ENCODE data around the gene EPB41. TPM values are rescaled to one million over a fixed set of nuclear protein-coding genes. Genes with fewer than 3 reads are reported as not detected.

Gene EPB41
- total RNA-seq (100 to 1,000 TPM; 199 to 257 (median 241) TPM), total RNA-seq (156 to 840 (median 377) reads per million in 29 experiments)
- total RNA-seq (2013) = 247 TPM

GRCh38 chr1:28914228-28915030 is at the start of gene EPB41:
Gene EPB41, plus strand, starts transcription at chr1:28914569. Its CDS starts 72,869 bp downstream, at chr1:28987438.
- WGBS (ENCODE audit: insufficient coverage) = under 1% methylated on average over 79 of the region's 95 CpGs
- Mint-ChIP-seq H3K4me3 (peak within 1 kb of the TSS; percentile 96 to 100 (median 100)), H3K27ac (peak within 1 kb of the TSS; percentile 94 to 97), H3K36me3 (peaks cover 3% of the 10 kb centered on the region), H3K9me3 (no peaks in the 10 kb centered on the region), H3K27me3 (no peaks in the 10 kb centered on the region), H3K4me1 (peaks cover 40 to 48% (median 47%) of the 10 kb centered on the region in 3 donors)
- ChIA-PET POLR2A (interaction anchor here in 1 of 2 donors (0.6 to 1.1 kb wide), 6 partner anchors 11 to 348 kb away, joined by 3 to 7 read pairs (median 5); no protein-coding TSS in a partner anchor), CTCF (interaction anchor here in 1 of 2 donors (0.8 to 1.5 kb wide), 3 partner anchors 9 to 29 kb away, joined by 3 to 7 read pairs (median 5); no protein-coding TSS in a partner anchor)
- H3K36me3 ChIP-seq (ENCODE audit: control insufficient read depth in 2 of 2, extremely low read depth in 1 of 2, insufficient read depth in 1 of 2, low read length in 1 of 2) = no peaks in the 10 kb centered on the region
- H3K27me3 ChIP-seq (replicated peaks in 1 of 2; ENCODE audit: control insufficient read depth in 2 of 2, extremely low read depth in 1 of 2, insufficient read depth in 2 of 2, low read length in 1 of 2) = no peaks in the 10 kb centered on the region
- H3K4me3 ChIP-seq (ENCODE audit: control insufficient read depth in 1 of 2, extremely low read depth in 1 of 2, low read length in 1 of 2) = peak within 1 kb of the TSS; percentile 77 to 98
- peak within 1 kb of the TSS; percentile 64 for H3K27ac ChIP-seq (ENCODE audit: low read length)
- peaks cover 30 to 38% of the 10 kb centered on the region in 2 experiments for H3K4me1 ChIP-seq (ENCODE audit: control insufficient read depth in 1 of 2, extremely low read depth in 1 of 2, insufficient read depth in 2 of 2, low read length in 2 of 2)
- ATAC-seq (replicated peaks in 1 of 4) = peak; percentile 86 to 89 (median 86)
- H3K9me3 ChIP-seq = no peaks in the 10 kb centered on the region
- DNase-seq = peak; percentile 79 to 95 (median 87)

- peaks cover 3 to 5% of the 10 kb centered on the region in 2 donors for H3K27me3 Mint-ChIP-seq
- no peak for DNase-seq
These were observed 49.7 kb upstream of the EPB41 start for GRCh38 chr1:28864695-28865094.

GRCh38 chr1:28865997-28866650 is 48.2 kb upstream of the EPB41 start:
- DNase-seq = no peak
- 82% methylated on average over 7 of the region's 10 CpGs for WGBS (ENCODE audit: insufficient coverage)
- no peaks in the 10 kb centered on the region for H3K4me1 Mint-ChIP-seq
- Histone ChIP-seq H3K27me3 (replicated peaks in 1 of 2; ENCODE audit: control insufficient read depth in 2 of 2, extremely low read depth in 1 of 2, insufficient read depth in 2 of 2, low read length in 1 of 2) (peaks cover 0 to 26% of the 10 kb centered on the region in 2 experiments), H3K36me3 (ENCODE audit: control insufficient read depth in 2 of 2, extremely low read depth in 1 of 2, insufficient read depth in 1 of 2, low read length in 1 of 2) (no peaks in the 10 kb centered on the region), H3K27ac (ENCODE audit: low read length) (no peak overlapping the region), H3K4me3 (ENCODE audit: control insufficient read depth in 1 of 2, extremely low read depth in 1 of 2, low read length in 1 of 2) (no peak overlapping the region), H3K9me3 (no peaks in the 10 kb centered on the region), H3K4me1 (ENCODE audit: control insufficient read depth in 1 of 2, extremely low read depth in 1 of 2, insufficient read depth in 2 of 2, low read length in 2 of 2) (no peaks in the 10 kb centered on the region)
- no peaks in the 10 kb centered on the region for H3K36me3 Mint-ChIP-seq
- no peaks in the 10 kb centered on the region for H3K9me3 Mint-ChIP-seq
- no peak overlapping the region for H3K27ac Mint-ChIP-seq
- no peak for ATAC-seq (replicated peaks in 1 of 4)
- ChIA-PET CTCF (interaction anchor here in 1 of 2 donors (0.7 kb wide), 2 partner anchors 44 to 135 kb away, joined by 3 read pairs; no protein-coding TSS in a partner anchor), POLR2A (no interaction called here)
- H3K27me3 Mint-ChIP-seq = peaks cover 3 to 7% of the 10 kb centered on the region in 2 donors
- H3K4me3 Mint-ChIP-seq = no peak overlapping the region

More at GRCh38 chr1:28864695-28865094, 49.7 kb upstream of the EPB41 start:
- H3K4me1 ChIP-seq (ENCODE audit: control insufficient read depth in 1 of 2, extremely low read depth in 1 of 2, insufficient read depth in 2 of 2, low read length in 2 of 2) = no peaks in the 10 kb centered on the region
- peaks cover 0 to 26% of the 10 kb centered on the region in 2 experiments for H3K27me3 ChIP-seq (replicated peaks in 1 of 2; ENCODE audit: control insufficient read depth in 2 of 2, extremely low read depth in 1 of 2, insufficient read depth in 2 of 2, low read length in 1 of 2)
- H3K4me1 Mint-ChIP-seq = no peaks in the 10 kb centered on the region
- WGBS (ENCODE audit: insufficient coverage) = 80% methylated on average over 1 of the region's 6 CpGs
- no peak overlapping the region for H3K27ac Mint-ChIP-seq
- no peaks in the 10 kb centered on the region for H3K36me3 ChIP-seq (ENCODE audit: control insufficient read depth in 2 of 2, extremely low read depth in 1 of 2, insufficient read depth in 1 of 2, low read length in 1 of 2)
- ATAC-seq (replicated peaks in 1 of 4) = no peak
- POLR2A ChIA-PET = no interaction called here
- CTCF ChIA-PET = no interaction called here
- no peak overlapping the region for H3K4me3 Mint-ChIP-seq
- H3K4me3 ChIP-seq (ENCODE audit: control insufficient read depth in 1 of 2, extremely low read depth in 1 of 2, low read length in 1 of 2) = no peak overlapping the region
- H3K27ac ChIP-seq (ENCODE audit: low read length) = no peak overlapping the region
- no peaks in the 10 kb centered on the region for H3K36me3 Mint-ChIP-seq
- no peaks in the 10 kb centered on the region for H3K9me3 Mint-ChIP-seq
- no peaks in the 10 kb centered on the region for H3K9me3 ChIP-seq

DNA sequence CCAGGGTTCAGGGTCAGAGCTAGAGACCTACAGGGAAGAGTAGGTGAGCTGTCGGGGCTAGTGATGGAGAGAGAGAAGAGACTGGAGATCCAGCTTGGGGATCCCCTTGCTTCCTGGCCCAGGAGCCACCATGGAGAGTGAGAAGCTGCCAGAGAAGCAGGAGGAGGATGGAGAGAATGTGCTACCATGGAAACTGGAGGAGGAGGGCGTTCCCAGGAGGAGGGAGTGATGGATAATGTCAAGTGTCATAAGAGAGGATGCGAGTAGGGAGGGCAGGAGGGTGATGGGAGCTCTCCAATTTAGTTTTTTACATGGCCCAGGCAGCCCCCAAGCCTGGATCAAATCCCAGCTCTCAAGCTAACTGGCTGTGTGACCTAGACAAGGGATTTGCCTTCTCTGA is 46.5 kb upstream of the EPB41 start:
- Mint-ChIP-seq H3K4me3 (no peak overlapping the region), H3K27ac (no peak overlapping the region), H3K27me3 (peaks cover 3 to 12% of the 10 kb centered on the region in 2 donors), H3K36me3 (no peaks in the 10 kb centered on the region), H3K4me1 (no peaks in the 10 kb centered on the region), H3K9me3 (no peaks in the 10 kb centered on the region)
- H3K36me3 ChIP-seq (ENCODE audit: control insufficient read depth in 2 of 2, extremely low read depth in 1 of 2, insufficient read depth in 1 of 2, low read length in 1 of 2) = no peaks in the 10 kb centered on the region
- H3K27ac ChIP-seq (ENCODE audit: low read length) = no peak overlapping the region
- WGBS (ENCODE audit: insufficient coverage) = 54% methylated on average over 3 of the region's 3 CpGs
- POLR2A ChIA-PET = no interaction called here
- CTCF ChIA-PET = no interaction called here
- no peaks in the 10 kb centered on the region for H3K9me3 ChIP-seq
- H3K4me1 ChIP-seq (ENCODE audit: control insufficient read depth in 1 of 2, extremely low read depth in 1 of 2, insufficient read depth in 2 of 2, low read length in 2 of 2) = no peaks in the 10 kb centered on the region
- H3K27me3 ChIP-seq (replicated peaks in 1 of 2; ENCODE audit: control insufficient read depth in 2 of 2, extremely low read depth in 1 of 2, insufficient read depth in 2 of 2, low read length in 1 of 2) = peaks cover 0 to 24% of the 10 kb centered on the region in 2 experiments
- no peak overlapping the region for H3K4me3 ChIP-seq (ENCODE audit: control insufficient read depth in 1 of 2, extremely low read depth in 1 of 2, low read length in 1 of 2)
- no peak for ATAC-seq (replicated peaks in 1 of 4)
- no peak for DNase-seq

DNA sequence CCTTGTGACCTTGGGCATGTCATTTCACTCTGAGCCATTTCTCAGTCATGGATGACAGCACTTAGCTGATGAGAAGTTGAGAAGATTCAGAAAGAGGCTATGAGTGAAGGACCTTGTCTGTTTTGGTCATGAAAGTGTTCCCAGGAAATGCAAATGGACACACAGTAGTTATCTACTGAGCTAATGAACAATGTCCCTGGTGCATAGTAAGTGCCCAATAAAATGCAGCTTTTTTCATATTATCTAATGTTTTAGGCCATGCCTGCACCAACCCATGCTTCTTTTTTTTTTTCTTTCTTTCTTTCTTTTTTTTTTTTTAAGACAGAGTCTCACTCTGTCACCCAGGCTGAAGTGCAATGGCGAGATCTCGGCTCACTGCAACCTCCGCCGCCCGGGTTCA is 44.4 kb upstream of the EPB41 start:
- CTCF ChIA-PET = no interaction called here
- H3K36me3 ChIP-seq (ENCODE audit: control insufficient read depth in 2 of 2, extremely low read depth in 1 of 2, insufficient read depth in 1 of 2, low read length in 1 of 2) = no peaks in the 10 kb centered on the region
- DNase-seq (no peak), ATAC-seq (replicated peaks in 1 of 4) (no peak)
- H3K27me3 ChIP-seq (replicated peaks in 1 of 2; ENCODE audit: control insufficient read depth in 2 of 2, extremely low read depth in 1 of 2, insufficient read depth in 2 of 2, low read length in 1 of 2) = peaks cover 0 to 20% of the 10 kb centered on the region in 2 experiments
- WGBS (ENCODE audit: insufficient coverage) = 96% methylated on average over 5 of the region's 5 CpGs
- H3K4me3 ChIP-seq (ENCODE audit: control insufficient read depth in 1 of 2, extremely low read depth in 1 of 2, low read length in 1 of 2) = no peak overlapping the region
- no peaks in the 10 kb centered on the region for H3K4me1 Mint-ChIP-seq
- peaks cover 7 to 17% of the 10 kb centered on the region in 2 donors for H3K27me3 Mint-ChIP-seq
- no peak overlapping the region for H3K27ac ChIP-seq (ENCODE audit: low read length)
- H3K9me3 Mint-ChIP-seq = no peaks in the 10 kb centered on the region
- no peaks in the 10 kb centered on the region for H3K9me3 ChIP-seq
- H3K4me3 Mint-ChIP-seq = no peak overlapping the region
- no peak overlapping the region for H3K27ac Mint-ChIP-seq
- POLR2A ChIA-PET = no interaction called here
- no peaks in the 10 kb centered on the region for H3K36me3 Mint-ChIP-seq
- no peaks in the 10 kb centered on the region for H3K4me1 ChIP-seq (ENCODE audit: control insufficient read depth in 1 of 2, extremely low read depth in 1 of 2, insufficient read depth in 2 of 2, low read length in 2 of 2)

DNA sequence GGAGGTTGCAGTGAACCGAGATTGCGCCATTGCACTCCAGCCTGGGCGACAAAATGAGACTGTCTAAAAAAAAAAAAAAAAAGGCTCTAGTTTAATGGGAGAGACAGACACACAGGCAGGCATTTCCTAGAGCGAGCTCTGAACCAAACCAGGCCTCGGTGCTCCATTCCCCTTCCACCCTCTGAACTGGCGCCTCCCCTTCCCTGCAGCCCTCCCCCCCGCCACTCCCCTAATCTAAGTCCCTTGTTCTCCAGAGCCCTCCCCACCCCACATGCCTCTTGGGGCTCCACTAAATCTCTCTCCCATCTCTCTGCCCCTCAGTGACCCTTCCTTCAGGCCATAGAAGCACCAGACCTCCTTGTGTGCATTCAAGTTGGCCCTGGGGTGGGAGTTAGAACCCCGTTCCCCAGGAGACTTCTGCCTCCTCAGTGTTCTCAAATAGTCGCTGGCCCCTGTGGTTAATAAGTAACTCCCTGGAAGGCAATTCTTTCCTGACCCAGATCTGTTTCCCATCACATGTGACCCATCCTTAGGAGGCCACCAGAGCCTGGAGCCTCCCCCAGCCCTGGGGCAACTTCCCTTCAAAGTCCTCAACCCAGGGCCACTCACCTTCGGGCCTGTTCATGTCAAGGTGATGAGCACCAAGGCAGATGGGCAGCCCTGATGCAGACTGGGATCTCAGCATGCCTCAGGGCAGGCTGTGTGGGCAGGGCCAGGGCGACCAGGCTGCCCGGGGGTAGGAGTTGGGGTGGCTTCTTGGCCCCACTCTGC is 42.6 kb upstream of the EPB41 start:
- no peak overlapping the region for H3K27ac Mint-ChIP-seq
- peaks cover 0 to 24% of the 10 kb centered on the region in 2 experiments for H3K27me3 ChIP-seq (replicated peaks in 1 of 2; ENCODE audit: control insufficient read depth in 2 of 2, extremely low read depth in 1 of 2, insufficient read depth in 2 of 2, low read length in 1 of 2)
- no peaks in the 10 kb centered on the region for H3K4me1 ChIP-seq (ENCODE audit: control insufficient read depth in 1 of 2, extremely low read depth in 1 of 2, insufficient read depth in 2 of 2, low read length in 2 of 2)
- H3K4me3 Mint-ChIP-seq = no peak overlapping the region
- no peak overlapping the region for H3K4me3 ChIP-seq (ENCODE audit: control insufficient read depth in 1 of 2, extremely low read depth in 1 of 2, low read length in 1 of 2)
- CTCF ChIA-PET = no interaction called here
- POLR2A ChIA-PET = no interaction called here
- ATAC-seq (replicated peaks in 1 of 4) (no peak), DNase-seq (no peak)
- WGBS (ENCODE audit: insufficient coverage) = 91% methylated on average over 6 of the region's 12 CpGs
- no peaks in the 10 kb centered on the region for H3K36me3 ChIP-seq (ENCODE audit: control insufficient read depth in 2 of 2, extremely low read depth in 1 of 2, insufficient read depth in 1 of 2, low read length in 1 of 2)
- H3K27ac ChIP-seq (ENCODE audit: low read length) = no peak overlapping the region
- peaks cover 4 to 20% of the 10 kb centered on the region in 2 donors for H3K27me3 Mint-ChIP-seq
- H3K36me3 Mint-ChIP-seq = no peaks in the 10 kb centered on the region
- no peaks in the 10 kb centered on the region for H3K9me3 ChIP-seq
- no peaks in the 10 kb centered on the region for H3K4me1 Mint-ChIP-seq
- H3K9me3 Mint-ChIP-seq = no peaks in the 10 kb centered on the region
